ENCODE data around the gene EIPR1.
"Not testable (repeated sequence)": the region's sequence is repeated elsewhere in the genome, so short reads cannot be mapped to it uniquely, and the experiment has no call there.

Gene EIPR1

DNA sequence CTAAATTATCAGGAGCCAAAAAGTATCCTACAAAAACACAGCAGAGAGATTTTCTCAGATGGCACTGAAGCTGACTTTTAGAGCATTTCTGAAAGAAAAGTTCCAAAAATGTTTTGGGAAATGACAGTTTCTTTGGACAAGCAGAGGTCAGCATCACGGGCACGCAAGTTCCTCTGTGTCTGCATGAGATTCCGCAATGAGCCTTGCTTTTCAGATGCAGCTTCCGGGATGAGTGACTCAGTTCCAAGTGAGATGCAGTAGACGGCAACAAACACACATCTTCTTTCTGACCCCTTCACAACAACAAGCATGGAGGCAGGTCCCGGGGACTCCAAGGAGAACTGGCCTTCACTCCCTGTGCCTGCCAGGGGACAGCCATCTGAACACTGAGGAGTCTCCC is 76.6 kb downstream of the EIPR1 start:
- DNase-seq: no peak

DNA sequence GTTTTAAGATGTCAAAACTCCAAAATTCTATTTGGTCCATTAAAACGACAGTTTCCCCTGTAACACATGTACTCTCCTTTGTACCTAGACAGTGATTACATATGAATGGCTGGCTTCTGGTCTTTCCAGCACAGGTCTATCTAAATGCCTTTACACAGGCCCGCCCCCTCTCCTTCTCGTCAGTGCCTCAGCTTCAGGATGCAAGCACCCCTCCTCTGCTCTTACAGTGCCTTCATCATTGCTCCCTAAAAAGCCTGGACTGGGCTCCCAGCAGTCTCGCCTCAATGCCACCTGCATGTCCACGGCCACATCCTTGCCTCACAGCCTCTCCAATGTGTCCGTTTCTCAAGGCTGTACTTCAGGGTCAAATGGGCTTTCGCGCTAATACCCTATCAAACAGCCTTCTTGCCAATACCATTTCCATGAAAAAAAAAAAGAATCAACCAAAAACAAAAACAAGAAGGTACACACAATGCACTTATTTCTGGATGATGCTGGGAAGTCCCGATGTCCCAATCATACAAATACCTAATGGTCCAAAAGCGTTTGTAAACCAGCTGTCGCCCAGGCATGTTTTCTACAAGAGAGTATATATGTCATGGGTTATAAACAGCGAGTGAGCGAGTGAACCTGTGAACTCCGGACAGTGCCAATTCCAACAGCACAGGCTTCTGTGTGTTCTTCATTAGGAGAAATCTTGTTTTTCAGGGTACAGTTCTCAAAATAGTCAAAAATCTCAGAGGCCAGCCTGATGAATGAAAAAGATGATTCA is 77.2 kb downstream of the EIPR1 start:
- DNase-seq: no peak

DNA sequence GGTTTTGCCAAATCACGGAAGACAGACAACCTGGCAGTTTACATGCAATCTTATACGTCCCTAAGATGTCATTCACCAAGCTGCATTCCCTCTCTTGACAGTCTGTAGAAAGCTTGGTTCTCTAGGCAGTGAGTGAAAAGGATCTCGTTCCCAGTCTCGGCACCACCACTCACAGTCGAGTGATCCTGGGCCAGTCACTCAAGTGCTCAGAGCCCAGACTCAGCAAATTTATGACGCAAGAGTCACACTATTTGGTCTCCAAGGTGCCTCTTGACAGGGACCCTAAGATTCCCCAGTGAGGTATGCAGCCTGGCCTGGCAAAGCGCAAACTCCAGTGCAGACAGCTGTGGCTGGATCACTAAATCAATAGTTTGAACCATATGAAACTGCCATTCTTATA is 77.9 kb downstream of the EIPR1 start:
- no peak for DNase-seq

DNA sequence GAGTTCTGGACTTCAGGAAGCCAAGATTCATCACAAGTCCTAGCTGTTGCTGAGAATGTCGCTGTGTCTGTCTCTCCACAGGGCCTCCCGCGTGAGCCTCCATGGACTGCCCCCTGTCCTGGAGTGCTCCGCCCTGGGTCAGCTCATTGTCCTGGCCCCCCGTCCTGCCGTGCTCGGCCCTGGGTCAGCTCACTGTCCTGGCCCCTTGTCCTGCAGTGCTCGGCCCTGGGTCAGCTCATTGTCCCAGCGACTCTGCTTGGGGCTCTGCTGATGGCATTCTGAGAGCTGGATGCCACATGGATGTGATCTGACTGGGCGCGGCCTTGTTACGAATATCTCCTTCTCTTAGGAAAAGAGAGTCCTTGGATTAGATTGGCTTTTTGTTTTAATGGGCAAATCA is 78.5 kb downstream of the EIPR1 start:
- DNase-seq: no peak

DNA sequence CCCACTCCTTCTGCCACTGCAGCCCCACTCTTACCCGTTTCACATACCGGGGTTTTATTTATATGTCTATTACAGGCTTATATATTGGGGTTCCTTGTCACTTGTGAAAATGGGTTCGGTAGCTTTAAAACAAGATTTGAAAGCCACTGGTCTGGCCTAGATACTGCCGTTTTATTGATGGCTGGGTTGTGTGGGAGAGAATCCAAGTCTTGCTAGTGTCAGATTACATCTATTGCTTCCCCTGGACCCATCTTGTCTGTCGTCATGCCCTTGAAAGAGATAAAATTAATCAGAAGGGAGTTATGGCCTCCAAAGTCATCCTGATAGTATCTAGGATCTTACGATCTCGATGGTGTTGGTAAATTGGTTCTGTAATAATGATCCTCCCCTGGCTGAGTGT is 79.4 kb downstream of the EIPR1 start:
- DNase-seq: no peak

DNA sequence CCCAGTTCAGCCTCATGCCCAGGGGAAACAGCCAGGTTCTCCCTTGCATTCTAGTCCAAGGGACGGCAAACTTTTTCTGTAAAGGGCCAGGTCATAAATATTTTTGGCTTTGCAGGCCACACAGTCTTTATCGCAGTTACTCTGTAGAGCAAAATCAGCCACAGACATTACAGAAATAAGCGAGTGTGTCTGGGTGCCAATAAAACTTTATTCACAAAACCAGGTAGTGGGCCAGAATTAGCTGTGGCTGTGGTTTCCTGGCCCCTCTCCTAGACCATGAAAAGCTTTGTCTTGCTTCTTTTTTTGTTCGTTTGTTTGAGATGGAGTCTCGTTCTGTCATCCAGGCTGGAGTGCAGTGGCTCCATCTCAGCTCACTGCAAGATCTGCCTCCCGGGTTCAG is 80.1 kb downstream of the EIPR1 start:
- DNase-seq: no peak

DNA sequence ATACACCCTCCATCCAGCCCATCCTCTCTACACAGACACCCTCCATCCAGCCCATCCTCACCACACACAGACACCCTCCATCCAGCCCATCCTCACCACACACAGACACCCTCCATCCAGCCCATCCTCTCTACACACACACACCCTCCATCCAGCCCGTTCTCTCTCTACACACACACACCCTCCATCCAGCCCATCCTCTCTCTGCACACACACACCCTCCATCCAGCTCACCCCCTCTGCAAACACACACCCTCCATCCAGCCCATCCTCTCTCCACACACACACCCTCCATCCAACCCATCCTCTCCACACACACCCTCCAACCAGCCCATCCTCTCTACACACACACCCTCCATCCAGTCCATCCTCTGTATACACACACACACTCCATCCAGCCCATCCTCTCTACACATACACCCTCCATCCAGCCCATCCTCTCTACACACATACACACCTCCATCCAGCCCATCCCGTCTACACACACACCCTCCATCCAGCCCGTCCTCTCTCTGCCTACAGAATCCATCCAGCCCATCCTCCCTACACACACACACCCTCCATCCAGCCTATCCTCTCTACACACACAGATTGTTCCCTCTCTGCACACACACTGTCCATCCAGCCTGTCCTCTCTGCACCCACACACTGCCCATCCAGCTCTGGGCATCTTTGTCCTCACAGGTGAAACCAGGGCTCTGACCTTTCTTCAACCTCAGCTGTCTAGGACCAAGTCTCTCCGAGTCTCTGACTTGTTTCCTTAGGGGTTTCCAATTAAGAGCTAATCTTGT is 81.2 kb downstream of the EIPR1 start:
- no peak for DNase-seq

DNA sequence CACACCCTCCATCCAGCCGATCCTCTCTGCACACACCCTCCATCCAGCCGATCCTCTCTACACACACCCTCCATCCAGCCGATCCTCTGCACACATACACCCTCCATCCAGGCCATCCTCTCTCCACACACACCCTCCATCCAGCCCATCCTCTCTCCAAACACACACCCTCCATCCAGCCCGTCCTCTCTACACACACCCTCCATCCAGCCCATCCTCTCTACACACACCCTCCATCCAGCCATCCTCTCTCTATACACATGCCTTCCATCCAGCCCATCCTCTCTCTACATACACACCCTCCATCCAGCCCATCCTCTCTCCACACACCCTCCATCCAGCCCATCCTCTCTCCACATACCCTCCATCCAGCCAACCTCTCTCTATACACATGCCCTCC is 83.1 kb downstream of the EIPR1 start:
- DNase-seq: no peak

DNA sequence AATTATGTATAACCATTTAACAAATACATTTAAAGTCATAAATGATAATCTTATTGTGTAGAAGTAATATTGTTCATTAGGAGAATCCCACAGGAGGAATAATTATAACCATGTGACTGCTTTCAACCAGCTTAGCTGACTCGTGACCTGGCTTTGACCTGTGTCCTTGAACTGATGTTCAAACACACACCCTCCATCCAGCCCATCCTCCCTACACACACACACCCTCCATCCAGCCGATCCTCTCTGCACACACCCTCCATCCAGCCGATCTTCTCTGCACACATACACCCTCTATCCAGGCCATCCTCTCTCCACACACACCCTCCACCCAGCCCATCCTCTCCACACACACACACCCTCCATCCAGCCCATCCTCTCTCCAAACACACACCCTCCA is 83.5 kb downstream of the EIPR1 start:
- DNase-seq: no peak

DNA sequence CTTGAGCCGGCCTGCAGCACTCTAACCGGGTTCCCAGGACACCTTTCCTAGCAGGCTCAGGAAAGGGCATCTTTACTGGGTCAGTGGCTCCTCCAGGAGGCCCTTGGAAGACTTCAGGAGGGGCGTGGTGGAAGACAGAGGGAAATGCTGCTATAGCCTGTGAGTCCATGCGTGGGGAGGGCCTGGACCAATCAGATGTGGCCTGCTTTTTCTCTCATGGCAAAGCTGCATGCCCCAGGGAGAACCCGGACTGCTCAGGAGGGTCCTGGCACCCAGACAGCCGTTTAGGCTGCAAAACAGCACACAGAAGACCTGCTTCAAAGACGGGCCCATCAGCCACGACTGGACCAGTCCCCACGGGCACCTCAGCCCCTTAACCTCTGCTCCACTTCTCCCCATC is 84.4 kb downstream of the EIPR1 start:
- DNase-seq: no peak

DNA sequence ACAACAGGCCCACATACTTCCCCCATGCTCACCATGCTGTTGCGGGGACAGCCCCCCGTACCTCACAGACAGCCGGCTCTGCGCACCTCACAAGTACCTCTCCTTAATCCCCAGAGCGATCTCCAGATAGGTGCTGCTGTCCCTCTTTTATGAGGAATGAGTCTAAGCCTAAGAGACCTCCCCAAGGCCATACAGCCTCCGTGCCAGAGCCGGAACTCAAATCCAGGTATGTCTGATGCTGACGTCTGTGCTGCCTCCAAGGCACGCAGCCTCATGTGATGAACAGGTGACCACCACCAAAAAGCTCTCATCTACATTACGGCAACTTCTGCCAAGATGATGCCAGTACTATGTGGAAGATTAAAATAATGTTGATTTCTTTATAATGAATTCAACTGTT is 85.2 kb downstream of the EIPR1 start:
- DNase-seq: no peak

DNA sequence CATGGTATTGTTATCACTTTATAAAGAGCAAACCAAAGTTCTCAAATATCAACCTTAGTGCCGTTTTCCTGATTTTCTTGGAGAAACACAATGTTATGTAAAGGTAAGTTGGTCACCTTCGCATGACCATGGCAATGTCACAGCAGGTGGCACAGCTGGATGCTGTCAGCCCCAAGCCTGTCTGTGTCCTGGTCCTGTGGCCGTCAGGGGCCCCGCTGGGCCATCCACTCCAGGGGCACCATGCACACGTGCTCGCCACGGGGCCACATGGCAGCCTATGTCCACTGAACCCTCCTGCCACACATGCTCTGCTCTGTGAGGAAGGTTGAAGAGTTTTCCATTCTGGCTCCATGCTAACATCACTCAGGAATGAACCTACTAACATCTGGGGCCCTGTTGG is 85.9 kb downstream of the EIPR1 start:
- DNase-seq: no peak

DNA sequence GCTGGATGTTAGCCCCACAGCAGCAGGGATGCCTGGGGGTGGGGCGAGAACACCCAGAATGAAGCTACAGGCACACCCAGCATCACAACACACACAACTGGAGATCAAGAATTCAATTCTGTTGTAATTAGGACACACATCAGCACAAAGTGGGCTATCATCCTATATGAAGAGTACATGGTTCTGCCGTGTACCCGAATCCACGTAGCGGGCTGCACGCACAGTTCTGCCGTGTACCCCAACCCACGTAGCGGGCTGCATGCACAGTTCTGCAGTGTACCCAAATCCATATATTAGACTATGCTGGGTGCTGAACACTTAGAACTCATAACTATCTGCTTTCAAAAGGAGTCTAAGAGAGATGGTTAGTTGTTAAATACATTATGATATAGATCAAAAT is 86.5 kb downstream of the EIPR1 start:
- DNase-seq: no peak

DNA sequence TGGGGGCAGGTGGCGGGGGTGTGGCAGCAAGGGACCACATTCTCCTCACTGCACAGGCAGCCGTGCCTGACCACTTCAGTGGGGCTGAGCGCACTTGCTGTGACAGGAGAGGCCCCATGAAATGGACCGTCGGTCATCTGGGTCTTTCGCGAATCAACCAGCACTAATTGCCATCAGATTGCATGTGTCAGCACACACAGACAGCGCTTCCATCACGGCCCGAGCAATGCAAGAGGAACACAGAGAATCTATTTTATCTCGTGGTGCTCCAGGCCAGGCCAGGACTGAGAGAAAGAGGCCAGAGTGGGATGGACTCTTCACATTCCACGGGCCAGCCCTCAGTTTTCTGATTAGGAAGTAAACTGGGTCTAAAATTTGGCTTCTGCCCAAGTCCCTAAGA is 87.0 kb downstream of the EIPR1 start:
- no peak for DNase-seq

DNA sequence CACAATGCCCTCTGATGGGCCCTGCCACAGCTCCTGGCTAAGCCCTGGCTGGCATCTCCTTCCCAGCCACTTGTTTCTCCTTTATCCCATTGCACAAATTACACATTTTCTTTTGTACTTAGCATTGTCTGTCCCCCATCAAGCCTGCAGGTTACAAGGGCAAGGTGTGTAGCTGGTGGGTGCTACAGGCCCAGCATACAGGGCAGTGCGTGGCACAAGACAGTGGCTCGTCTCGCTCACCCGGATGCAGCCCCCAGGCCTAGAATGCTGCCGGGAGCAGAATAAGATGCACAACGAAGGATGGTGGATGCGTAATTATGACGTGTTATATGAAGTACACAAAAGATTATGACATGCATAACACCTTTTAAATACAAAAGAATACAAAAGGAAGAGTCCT is 87.6 kb downstream of the EIPR1 start:
- no peak for DNase-seq

DNA sequence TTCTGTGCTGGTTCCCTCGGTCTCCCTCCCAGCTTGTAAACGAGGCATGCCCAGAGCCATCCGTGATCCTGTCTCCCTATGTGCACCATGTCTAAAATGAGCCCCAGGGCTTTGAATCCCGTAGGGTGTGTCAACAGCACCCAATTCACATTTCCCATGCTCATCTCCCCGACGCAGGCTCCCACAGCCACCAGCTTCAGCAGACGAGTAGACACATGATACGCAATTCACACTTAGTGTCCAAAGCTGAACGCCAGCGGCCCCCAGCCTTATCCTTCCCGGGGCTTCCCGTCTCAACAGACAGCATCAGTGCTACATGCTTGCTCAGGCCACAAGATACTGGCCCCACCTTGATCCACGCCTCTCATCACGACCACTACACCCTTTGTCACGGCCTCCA is 88.1 kb downstream of the EIPR1 start:
- DNase-seq: no peak

DNA sequence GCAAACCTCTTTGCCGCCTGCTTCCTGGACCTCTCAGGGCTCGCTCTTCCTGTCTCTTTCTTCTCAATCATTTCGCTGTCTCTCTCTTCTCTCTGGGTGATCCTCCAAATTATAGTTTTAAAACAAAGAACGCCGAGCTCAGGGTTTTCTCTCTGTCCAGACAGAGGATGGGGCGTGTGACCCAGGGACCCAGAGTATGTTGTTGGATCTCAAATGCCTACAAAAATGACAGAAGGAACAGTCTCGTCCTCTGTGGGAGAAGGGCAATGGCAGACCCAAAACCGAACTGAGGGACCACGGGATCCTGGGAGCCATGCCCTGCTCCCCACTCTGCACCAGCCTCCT is 88.5 kb downstream of the EIPR1 start:
- DNase-seq: no peak

DNA sequence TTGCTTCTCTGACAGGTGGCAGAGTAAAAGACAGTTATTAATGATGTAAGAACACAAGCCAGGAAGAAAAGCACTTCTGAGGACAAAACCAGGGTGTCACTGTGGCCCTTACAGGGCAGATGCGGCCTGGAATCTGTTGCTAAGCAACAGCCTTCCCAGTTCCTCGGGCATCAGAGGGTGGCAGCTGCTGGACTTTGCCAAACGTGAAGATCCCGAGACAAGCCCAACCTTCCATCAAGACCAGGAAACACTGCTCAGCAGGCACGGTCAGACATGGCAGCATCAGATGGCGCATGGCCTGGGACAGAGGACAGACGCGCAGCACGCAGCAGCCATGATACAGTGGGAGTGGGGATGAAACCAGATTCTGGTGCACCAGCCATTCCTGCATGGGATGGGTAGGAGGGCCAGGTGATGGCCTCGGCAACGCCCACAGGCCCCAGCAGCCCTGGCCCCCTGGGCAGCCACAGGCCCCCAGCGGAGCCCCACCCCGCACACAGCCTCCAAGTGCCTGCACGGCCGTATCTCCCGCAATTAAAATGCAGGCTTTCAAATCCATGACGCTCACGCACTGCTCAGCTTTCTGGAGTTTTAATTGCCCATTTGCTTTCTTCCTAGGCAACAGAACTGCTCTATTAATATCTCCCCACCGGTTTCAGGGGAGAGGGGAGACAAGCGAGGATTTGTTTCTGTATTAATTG is 89.0 kb downstream of the EIPR1 start:
- no peak for DNase-seq

DNA sequence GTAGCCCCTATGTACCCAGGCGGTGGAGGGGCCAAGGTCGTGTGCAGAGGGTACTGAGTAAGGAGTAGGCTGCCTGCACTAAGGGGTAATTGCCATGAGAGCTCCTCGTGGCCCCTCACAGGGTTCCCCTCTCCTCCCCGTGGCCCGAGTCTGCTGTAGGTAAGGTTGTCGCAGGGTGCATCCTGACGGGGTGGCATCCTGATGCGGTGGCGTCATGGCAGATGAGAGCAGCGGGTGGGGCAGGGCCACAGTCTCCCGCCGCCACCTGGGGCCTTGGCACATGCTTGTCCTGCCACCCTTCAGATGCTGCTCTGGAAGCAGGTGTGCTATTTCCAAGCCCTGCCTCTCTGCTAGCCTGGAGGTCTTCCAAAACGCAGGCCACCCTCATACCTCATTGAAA is 89.7 kb downstream of the EIPR1 start:
- DNase-seq: no peak

DNA sequence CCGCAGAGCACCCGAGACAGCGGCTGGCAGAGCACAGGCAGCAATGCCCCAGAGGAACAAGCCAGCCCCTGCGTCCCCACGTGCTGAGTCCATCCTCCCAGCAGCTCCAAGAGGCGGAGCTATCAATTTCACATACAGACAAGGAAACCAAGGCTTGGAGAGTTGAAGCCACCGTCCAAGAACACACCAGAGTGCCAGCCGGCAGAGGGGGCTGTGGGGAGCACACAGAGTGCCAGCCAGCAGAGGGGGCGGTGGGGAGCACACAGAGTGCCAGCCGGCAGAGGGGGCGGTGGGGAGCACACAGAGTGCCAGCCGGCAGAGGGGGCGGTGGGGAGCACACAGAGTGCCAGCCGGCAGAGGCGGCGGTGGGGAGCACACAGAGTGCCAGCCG is 91.0 kb downstream of the EIPR1 start:
- DNase-seq: not testable (repeated sequence)

DNA sequence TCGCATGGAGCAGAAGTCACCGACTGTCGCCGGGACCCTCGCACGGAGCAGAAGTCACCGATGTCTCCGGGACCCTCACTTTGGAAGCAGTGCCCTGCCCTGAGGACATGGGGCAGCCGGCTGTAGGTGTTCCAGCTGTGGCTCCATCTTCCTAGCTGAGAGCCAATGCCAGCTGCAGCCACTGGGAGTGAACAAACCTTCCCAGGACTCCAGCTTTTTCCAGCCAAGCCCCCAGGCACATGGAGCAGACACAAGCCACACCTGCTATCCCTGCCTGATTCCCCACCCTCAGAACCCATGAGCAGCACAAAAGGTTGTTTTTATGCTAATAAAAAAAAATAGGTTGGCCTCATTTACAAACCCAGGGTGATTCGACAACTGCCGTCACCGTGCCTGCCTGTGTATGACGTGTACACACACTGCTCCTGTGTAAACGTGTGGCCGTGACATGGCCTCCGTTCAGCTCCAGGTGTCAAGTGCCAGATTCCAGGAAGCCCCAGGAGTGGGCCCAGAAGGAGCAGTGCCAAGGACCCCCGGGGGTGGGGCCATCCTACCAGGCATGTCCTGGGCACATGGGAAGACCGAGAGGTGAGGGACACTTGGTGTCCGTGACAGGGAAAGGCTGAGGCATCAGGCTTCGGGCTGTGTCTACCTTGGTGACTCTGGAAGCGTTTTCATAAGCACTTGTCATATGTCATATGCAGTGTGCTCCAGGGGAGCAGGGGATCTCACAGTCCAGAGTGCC is 91.5 kb downstream of the EIPR1 start:
- DNase-seq: no peak

DNA sequence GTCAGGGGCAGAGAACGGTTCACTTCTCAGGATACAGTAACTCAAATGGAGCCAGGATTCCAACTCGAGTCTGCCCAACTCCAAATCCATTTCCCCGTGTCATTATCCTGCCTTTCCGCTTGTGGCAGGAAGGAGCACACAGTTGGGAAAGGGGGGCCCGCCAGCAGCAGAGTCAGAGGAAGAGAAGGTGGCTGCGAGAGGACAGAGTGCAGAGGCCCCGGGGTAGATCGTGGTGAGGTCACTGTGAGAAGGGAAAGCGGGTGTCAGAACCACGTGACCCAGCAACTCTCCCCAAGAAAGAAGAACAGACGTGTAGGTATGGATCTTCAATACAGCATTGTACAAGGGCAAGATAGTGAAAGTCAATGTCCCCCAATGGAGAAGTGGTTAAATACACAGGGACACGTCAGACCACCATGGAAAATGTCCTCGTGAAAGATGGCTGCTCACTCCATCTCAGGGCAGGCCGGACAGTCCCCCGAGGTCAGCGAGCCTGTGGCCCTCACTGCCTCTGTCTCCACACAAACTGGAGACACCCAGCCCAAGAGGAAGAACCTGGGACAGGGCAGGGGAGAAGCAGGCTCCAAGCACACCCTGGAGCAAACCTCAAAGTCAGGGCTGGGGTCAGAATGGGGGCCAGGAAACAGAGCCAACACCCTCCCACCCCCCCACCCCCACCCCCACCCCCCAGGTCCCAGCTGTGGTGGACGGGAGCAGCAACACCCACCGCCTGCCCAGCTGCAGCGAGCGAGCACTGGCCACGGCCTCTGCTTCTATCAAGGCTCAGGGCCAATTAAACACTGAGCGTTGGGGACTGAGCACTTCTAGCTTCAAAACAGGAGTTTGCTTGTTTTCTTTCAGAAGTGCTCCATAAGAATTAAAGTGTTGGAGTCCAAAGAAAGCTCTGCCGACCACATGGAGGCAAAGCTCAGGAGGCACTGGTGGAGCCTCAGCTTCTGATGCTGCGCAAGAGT is 92.7 kb downstream of the EIPR1 start:
- no peak for DNase-seq
